ENCODE results near the gene OR2Y1.
"Not testable (repeated sequence)": the region's sequence is repeated elsewhere in the genome, so short reads cannot be mapped to it uniquely, and the experiment has no call there.

Gene OR2Y1

GRCh38 chr5:180775624-180776023, 35.8 kb upstream of the OR2Y1 start:
- H3K27me3 Mint-ChIP-seq = peaks cover 14% of the 10 kb centered on the region
- no peaks in the 10 kb centered on the region for H3K4me1 Mint-ChIP-seq (ENCODE audit: low read depth)
- no peak overlapping the region for H3K4me3 Mint-ChIP-seq
- H3K9me3 Mint-ChIP-seq = peaks cover 14% of the 10 kb centered on the region
- no peak overlapping the region for H3K27ac Mint-ChIP-seq
- H3K36me3 Mint-ChIP-seq (ENCODE audit: low read depth) = no peaks in the 10 kb centered on the region

GRCh38 chr5:180771839-180772238, 32.0 kb upstream of the OR2Y1 start:
- Mint-ChIP-seq H3K9me3 (peaks cover 20% of the 10 kb centered on the region), H3K4me3 (no peak overlapping the region), H3K36me3 (ENCODE audit: low read depth) (no peaks in the 10 kb centered on the region), H3K27ac (no peak overlapping the region), H3K27me3 (peaks cover 22% of the 10 kb centered on the region), H3K4me1 (ENCODE audit: low read depth) (no peaks in the 10 kb centered on the region)

GRCh38 chr5:180769821-180770220, 30.0 kb upstream of the OR2Y1 start:
- H3K9me3 Mint-ChIP-seq = peaks cover 24% of the 10 kb centered on the region
- H3K27ac Mint-ChIP-seq = no peak overlapping the region
- no peak overlapping the region for H3K4me3 Mint-ChIP-seq
- peaks cover 36% of the 10 kb centered on the region for H3K27me3 Mint-ChIP-seq
- no peaks in the 10 kb centered on the region for H3K4me1 Mint-ChIP-seq (ENCODE audit: low read depth)
- H3K36me3 Mint-ChIP-seq (ENCODE audit: low read depth) = no peaks in the 10 kb centered on the region

GRCh38 chr5:180755601-180756000, 15.7 kb upstream of the OR2Y1 start:
- Mint-ChIP-seq H3K9me3 (peaks cover 19% of the 10 kb centered on the region), H3K27me3 (peaks cover 5% of the 10 kb centered on the region), H3K27ac (no peak overlapping the region), H3K4me3 (no peak overlapping the region), H3K36me3 (ENCODE audit: low read depth) (no peaks in the 10 kb centered on the region), H3K4me1 (ENCODE audit: low read depth) (no peaks in the 10 kb centered on the region)

GRCh38 chr5:180744253-180744652, 4.4 kb upstream of the OR2Y1 start:
- Mint-ChIP-seq H3K4me1 (ENCODE audit: low read depth) (no peaks in the 10 kb centered on the region), H3K27ac (no peak overlapping the region), H3K4me3 (no peak overlapping the region), H3K27me3 (peaks cover 14% of the 10 kb centered on the region), H3K36me3 (ENCODE audit: low read depth) (no peaks in the 10 kb centered on the region), H3K9me3 (no peaks in the 10 kb centered on the region)

- peaks cover 23% of the 10 kb centered on the region for H3K27me3 Mint-ChIP-seq
- H3K4me1 Mint-ChIP-seq (ENCODE audit: low read depth) = no peaks in the 10 kb centered on the region
- no peaks in the 10 kb centered on the region for H3K9me3 Mint-ChIP-seq
- no peak overlapping the region for H3K4me3 Mint-ChIP-seq
- H3K27ac Mint-ChIP-seq = no peak overlapping the region
- H3K36me3 Mint-ChIP-seq (ENCODE audit: low read depth) = no peaks in the 10 kb centered on the region
Observed at GRCh38 chr5:180742727-180743126, 2.9 kb upstream of the OR2Y1 start.

GRCh38 chr5:180740953-180741352, 1.1 kb upstream of the OR2Y1 start:
- not testable (repeated sequence) for H3K9me3 Mint-ChIP-seq; H3K27ac Mint-ChIP-seq; H3K4me3 Mint-ChIP-seq; H3K36me3 Mint-ChIP-seq (ENCODE audit: low read depth); H3K4me1 Mint-ChIP-seq (ENCODE audit: low read depth)
- peaks cover 29% of the 10 kb centered on the region for H3K27me3 Mint-ChIP-seq

- Mint-ChIP-seq H3K36me3 (ENCODE audit: low read depth) (no peaks in the 10 kb centered on the region), H3K4me1 (ENCODE audit: low read depth) (no peaks in the 10 kb centered on the region), H3K27ac (no peak overlapping the region), H3K27me3 (peaks cover 29% of the 10 kb centered on the region), H3K9me3 (no peaks in the 10 kb centered on the region), H3K4me3 (no peak overlapping the region)
Observed at GRCh38 chr5:180739271-180739670, 587 bp downstream of the OR2Y1 start.

- Mint-ChIP-seq H3K4me3 (no peak overlapping the region), H3K9me3 (no peaks in the 10 kb centered on the region), H3K27ac (no peak overlapping the region), H3K36me3 (ENCODE audit: low read depth) (no peaks in the 10 kb centered on the region), H3K27me3 (peaks cover 29% of the 10 kb centered on the region), H3K4me1 (ENCODE audit: low read depth) (no peaks in the 10 kb centered on the region)
Observed at GRCh38 chr5:180736536-180736935, 3.3 kb downstream of the OR2Y1 start.

GRCh38 chr5:180724944-180725343, 14.9 kb downstream of the OR2Y1 start:
- Mint-ChIP-seq H3K27ac (no peak overlapping the region), H3K4me1 (ENCODE audit: low read depth) (peaks cover 11% of the 10 kb centered on the region), H3K9me3 (no peaks in the 10 kb centered on the region), H3K36me3 (ENCODE audit: low read depth) (no peaks in the 10 kb centered on the region), H3K27me3 (peaks cover 11% of the 10 kb centered on the region), H3K4me3 (no peak overlapping the region)

GRCh38 chr5:180723936-180724335, 15.9 kb downstream of the OR2Y1 start:
- peaks cover 12% of the 10 kb centered on the region for H3K4me1 Mint-ChIP-seq (ENCODE audit: low read depth)
- H3K4me3 Mint-ChIP-seq = no peak overlapping the region
- peaks cover 11% of the 10 kb centered on the region for H3K27me3 Mint-ChIP-seq
- H3K36me3 Mint-ChIP-seq (ENCODE audit: low read depth) = no peaks in the 10 kb centered on the region
- peak overlapping the region; percentile 7 for H3K27ac Mint-ChIP-seq
- no peaks in the 10 kb centered on the region for H3K9me3 Mint-ChIP-seq

- peaks cover 28% of the 10 kb centered on the region for H3K4me1 Mint-ChIP-seq (ENCODE audit: low read depth)
- no peak overlapping the region for H3K4me3 Mint-ChIP-seq
- no peaks in the 10 kb centered on the region for H3K9me3 Mint-ChIP-seq
- peaks cover 4% of the 10 kb centered on the region for H3K27me3 Mint-ChIP-seq
- H3K36me3 Mint-ChIP-seq (ENCODE audit: low read depth) = no peaks in the 10 kb centered on the region
- no peak overlapping the region for H3K27ac Mint-ChIP-seq
Observed at GRCh38 chr5:180720486-180720885, 19.4 kb downstream of the OR2Y1 start.

GRCh38 chr5:180719781-180720180, 20.1 kb downstream of the OR2Y1 start:
- H3K9me3 Mint-ChIP-seq = no peaks in the 10 kb centered on the region
- peaks cover 28% of the 10 kb centered on the region for H3K4me1 Mint-ChIP-seq (ENCODE audit: low read depth)
- no peak overlapping the region for H3K4me3 Mint-ChIP-seq
- H3K36me3 Mint-ChIP-seq (ENCODE audit: low read depth) = no peaks in the 10 kb centered on the region
- peaks cover 4% of the 10 kb centered on the region for H3K27me3 Mint-ChIP-seq
- H3K27ac Mint-ChIP-seq = no peak overlapping the region

- Mint-ChIP-seq H3K9me3 (peaks cover under 1% of the 10 kb centered on the region), H3K27me3 (peaks cover 4% of the 10 kb centered on the region), H3K36me3 (ENCODE audit: low read depth) (no peaks in the 10 kb centered on the region), H3K4me1 (ENCODE audit: low read depth) (peaks cover 24% of the 10 kb centered on the region), H3K27ac (no peak overlapping the region), H3K4me3 (no peak overlapping the region)
Observed at GRCh38 chr5:180718810-180719453, 20.9 kb downstream of the OR2Y1 start.

- no peak overlapping the region for H3K4me3 Mint-ChIP-seq
- H3K9me3 Mint-ChIP-seq = peaks cover 6% of the 10 kb centered on the region
- H3K27ac Mint-ChIP-seq = no peak overlapping the region
- no peaks in the 10 kb centered on the region for H3K36me3 Mint-ChIP-seq (ENCODE audit: low read depth)
- peaks cover 4% of the 10 kb centered on the region for H3K27me3 Mint-ChIP-seq
- peaks cover 17% of the 10 kb centered on the region for H3K4me1 Mint-ChIP-seq (ENCODE audit: low read depth)
Observed at GRCh38 chr5:180717989-180718388, 21.9 kb downstream of the OR2Y1 start.

GRCh38 chr5:180704362-180704761, 35.5 kb downstream of the OR2Y1 start:
- Mint-ChIP-seq H3K4me1 (ENCODE audit: low read depth) (peaks cover under 1% of the 10 kb centered on the region), H3K36me3 (ENCODE audit: low read depth) (no peaks in the 10 kb centered on the region)

More at GRCh38 chr5:180704362-180704761, 35.5 kb downstream of the OR2Y1 start:
- Mint-ChIP-seq H3K27me3 (no peaks in the 10 kb centered on the region), H3K9me3 (peaks cover 4% of the 10 kb centered on the region), H3K27ac (no peak overlapping the region), H3K4me3 (no peak overlapping the region)

All from stimulated activated naive CD8-positive, alpha-beta T cell treated with anti-CD3 and anti-CD28 coated beads, Interleukin-15, Interleukin-2, amounts not matched to agents 100 ng/mL and 50 ng/mL, for 24 hours (primary cell).